Testis (tissue), 2 donors: Measurements from ENCODE around the gene CDKAL1.

Experiments used
- POLR2A ChIP-seq: fragments of 450-650 bp; IDR thresholded peaks from one replicate; pipeline ENCODE4 v1.6.1; 2017; ENCODE audit warnings: antibody characterized with exemption, mild to moderate bottlenecking, moderate library complexity
- TF ChIP-seq, protein P1 (sequence below), 3 experiments: fragments of 450-650 bp in 2 of 3; fragments of 200-600 bp in 1 of 3; sonication (generic) in 1 of 3; IDR thresholded peaks; one replicate each; pipeline ENCODE4 v1.5.1; 2016 to 2019; ENCODE audit warnings: antibody characterized with exemption in 3 of 3, mild to moderate bottlenecking in 2 of 3, moderate library complexity in 1 of 3

- TF ChIP-seq, protein P1, sequence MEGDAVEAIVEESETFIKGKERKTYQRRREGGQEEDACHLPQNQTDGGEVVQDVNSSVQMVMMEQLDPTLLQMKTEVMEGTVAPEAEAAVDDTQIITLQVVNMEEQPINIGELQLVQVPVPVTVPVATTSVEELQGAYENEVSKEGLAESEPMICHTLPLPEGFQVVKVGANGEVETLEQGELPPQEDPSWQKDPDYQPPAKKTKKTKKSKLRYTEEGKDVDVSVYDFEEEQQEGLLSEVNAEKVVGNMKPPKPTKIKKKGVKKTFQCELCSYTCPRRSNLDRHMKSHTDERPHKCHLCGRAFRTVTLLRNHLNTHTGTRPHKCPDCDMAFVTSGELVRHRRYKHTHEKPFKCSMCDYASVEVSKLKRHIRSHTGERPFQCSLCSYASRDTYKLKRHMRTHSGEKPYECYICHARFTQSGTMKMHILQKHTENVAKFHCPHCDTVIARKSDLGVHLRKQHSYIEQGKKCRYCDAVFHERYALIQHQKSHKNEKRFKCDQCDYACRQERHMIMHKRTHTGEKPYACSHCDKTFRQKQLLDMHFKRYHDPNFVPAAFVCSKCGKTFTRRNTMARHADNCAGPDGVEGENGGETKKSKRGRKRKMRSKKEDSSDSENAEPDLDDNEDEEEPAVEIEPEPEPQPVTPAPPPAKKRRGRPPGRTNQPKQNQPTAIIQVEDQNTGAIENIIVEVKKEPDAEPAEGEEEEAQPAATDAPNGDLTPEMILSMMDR (IDR thresholded peaks at IDR 0.05), result no peak
- TF ChIP-seq POLR2A, result no peak
These were observed 731.4 kb downstream of the CDKAL1 start for GRCh38 chr6:21265730-21266044.
